OCI-LY1 (cell line): ENCODE data around the gene EBF4.

Experiments used
- H2AFZ ChIP-seq: fragments of 200-600 bp; sonication (generic), shearing (Covaris generic); 2 replicates; pipeline ENCODE4 v1.6.0; 2014; ENCODE audit warnings: antibody characterized with exemption, mild to moderate bottlenecking, low read length
- H3F3A ChIP-seq: fragments of 200-600 bp; sonication (generic), shearing (Covaris generic); 2 replicates; pipeline ENCODE4 v1.6.0; 2014; ENCODE audit warnings: mild to moderate bottlenecking, antibody characterized with exemption, low read length, moderate library complexity; ENCODE audit not compliant: insufficient read depth
- H3K27ac ChIP-seq: fragments of 200-600 bp; sonication (generic); 2 replicates; pipeline ENCODE4 v1.5.1; 2014; ENCODE audit warnings: low read length, mixed run types, mild to moderate bottlenecking, low read depth; ENCODE audit not compliant: poor library complexity, severe bottlenecking
- H3K27me3 ChIP-seq: fragments of 200-600 bp; sonication (generic); 2 replicates; pipeline ENCODE4 v1.6.0; 2014; ENCODE audit warnings: antibody characterized with exemption, mild to moderate bottlenecking, low read length, moderate library complexity; ENCODE audit not compliant: insufficient read depth
- H3K36me3 ChIP-seq: fragments of 200-600 bp; sonication (generic); 2 replicates; pipeline ENCODE4 v1.6.1; 2014; ENCODE audit warnings: mild to moderate bottlenecking, antibody characterized with exemption, low read length, moderate library complexity, mixed read lengths; ENCODE audit not compliant: insufficient read depth
- H3K4me1 ChIP-seq: fragments of 200-600 bp; sonication (generic); 2 replicates; pipeline ENCODE4 v1.5.1; 2014; ENCODE audit warnings: mild to moderate bottlenecking, low read length, moderate library complexity; ENCODE audit not compliant: insufficient read depth, severe bottlenecking
- H3K4me2 ChIP-seq: fragments of 200-600 bp; sonication (generic), shearing (Covaris generic); 2 replicates; pipeline ENCODE4 v1.6.1; 2014; ENCODE audit warnings: low read length
- H3K4me3 ChIP-seq: fragments of 200-600 bp; sonication (generic); 2 replicates; pipeline ENCODE4 v1.5.1; 2014; ENCODE audit warnings: low read length, low read depth, mild to moderate bottlenecking, mixed read lengths; ENCODE audit not compliant: poor library complexity, severe bottlenecking
- H3K79me2 ChIP-seq: fragments of 200-600 bp; shearing (Covaris generic); 2 replicates; pipeline ENCODE4 v1.6.1; 2016; ENCODE audit warnings: mixed run types, low read length, mixed read lengths; ENCODE audit not compliant: insufficient read depth
- H3K9ac ChIP-seq: fragments of 200-600 bp; sonication (generic), shearing (Covaris generic); 2 replicates; pipeline ENCODE4 v1.6.1; 2014; ENCODE audit warnings: mild to moderate bottlenecking, low read length, mixed read lengths
- H3K9me2 ChIP-seq: fragments of 200-600 bp; sonication (generic), shearing (Covaris generic); 2 replicates; pipeline ENCODE4 v1.6.1; 2014; ENCODE audit warnings: low read depth, mild to moderate bottlenecking, low read length, mixed read lengths
- H3K9me3 ChIP-seq: fragments of 200-600 bp; shearing (Covaris generic); 2 replicates; pipeline ENCODE4 v1.6.1; 2014; ENCODE audit warnings: low read length, mixed read lengths
- H4K20me1 ChIP-seq: fragments of 200-600 bp; sonication (generic), shearing (Covaris generic); 2 replicates; pipeline ENCODE4 v1.6.0; 2016; ENCODE audit warnings: mild to moderate bottlenecking, low read length; ENCODE audit not compliant: insufficient read depth
- CTCF ChIP-seq: fragments of 200-600 bp; sonication (generic), shearing (Covaris generic); IDR thresholded peaks from 2 replicates; pipeline ENCODE4 v1.5.1; 2017; ENCODE audit warnings: mild to moderate bottlenecking, antibody characterized with exemption, low read length, moderate library complexity, mixed read lengths
- EZH2 ChIP-seq: fragments of 200-600 bp; sonication (generic), shearing (Covaris generic); IDR thresholded peaks from 2 replicates; pipeline ENCODE4 v1.8.0; 2017; ENCODE audit warnings: borderline replicate concordance, mixed run types, mild to moderate bottlenecking, antibody characterized with exemption, low read length, moderate library complexity, mixed read lengths

The EBF4 gene

GRCh38 chr20:2658414-2659354 is 33.9 kb upstream of the EBF4 start:
- peaks cover 85% of the 10 kb centered on the region for H3K36me3 ChIP-seq
- TF ChIP-seq CTCF (no peak), EZH2 (no peak)

GRCh38 chr20:2659547-2659946 is 33.0 kb upstream of the EBF4 start:
- H4K20me1 ChIP-seq: no peaks in the 10 kb centered on the region
- no peak overlapping the region for H3K4me2 ChIP-seq
- H3K9me2 ChIP-seq: no peaks in the 10 kb centered on the region
- H3K4me1 ChIP-seq: peaks cover 27% of the 10 kb centered on the region
- no peaks in the 10 kb centered on the region for H3K27me3 ChIP-seq
- no peak overlapping the region for H2AFZ ChIP-seq
- peaks cover 7% of the 10 kb centered on the region; the same call in 1 of the 2 replicates for H3F3A ChIP-seq
- H3K27ac ChIP-seq: no peak overlapping the region
- H3K9ac ChIP-seq: no peak overlapping the region
- no peak for TF ChIP-seq CTCF
- no peak overlapping the region for H3K4me3 ChIP-seq
- H3K79me2 ChIP-seq: no peaks in the 10 kb centered on the region
- no peaks in the 10 kb centered on the region for H3K9me3 ChIP-seq
- peaks cover 76% of the 10 kb centered on the region for H3K36me3 ChIP-seq

More at GRCh38 chr20:2658414-2659354, 33.9 kb upstream of the EBF4 start:
- Histone ChIP-seq H3K4me2 (no peak overlapping the region), H3K9me2 (no peaks in the 10 kb centered on the region), H3K4me1 (peaks cover 33% of the 10 kb centered on the region), H3K4me3 (no peak overlapping the region), H3K27me3 (no peaks in the 10 kb centered on the region), H3F3A (peaks cover 7% of the 10 kb centered on the region; the same call in 1 of the 2 replicates), H3K79me2 (peaks cover 7% of the 10 kb centered on the region), H3K9ac (no peak overlapping the region), H3K27ac (no peak overlapping the region), H4K20me1 (0 out of 2 replicates have a peak, but pooled peaks cover 2% of the 10 kb centered on the region), H2AFZ (no peak overlapping the region), H3K9me3 (no peaks in the 10 kb centered on the region)

- Histone ChIP-seq H3K9me3 (no peaks in the 10 kb centered on the region), H3K4me3 (peak overlapping the region; percentile 78), H3F3A (peaks cover 3% of the 10 kb centered on the region; the same call in 1 of the 2 replicates), H3K36me3 (peaks cover 37% of the 10 kb centered on the region), H3K27ac (peak overlapping the region; percentile 62), H3K27me3 (no peaks in the 10 kb centered on the region), H3K79me2 (no peaks in the 10 kb centered on the region), H4K20me1 (no peaks in the 10 kb centered on the region), H3K9ac (peak overlapping the region; percentile 80), H3K4me1 (peaks cover 15% of the 10 kb centered on the region), H3K4me2 (peak overlapping the region; percentile 95), H3K9me2 (no peaks in the 10 kb centered on the region), H2AFZ (no peak overlapping the region)
- no peak for TF ChIP-seq CTCF
Observed at GRCh38 chr20:2663364-2663886, 29.2 kb upstream of the EBF4 start.
